Lower leg skin (tissue), 3 donors: ENCODE measurements around the gene POP4.

ENCODE experiments used
- CTCF ChIP-seq, 3 donors: fragments of 450-650 bp; IDR thresholded peaks; one replicate each; pipeline ENCODE4 v1.5.1; 2016; ENCODE audit warnings: antibody characterized with exemption in 3 of 3, mild to moderate bottlenecking in 3 of 3, moderate library complexity in 2 of 3
- POLR2A ChIP-seq, 2 donors: fragments of 450-650 bp; IDR thresholded peaks; one replicate each; pipeline ENCODE4 v1.6.1; 2016 to 2017; ENCODE audit warnings: antibody characterized with exemption in 2 of 2, mild to moderate bottlenecking in 1 of 2, moderate library complexity in 1 of 2

- no peak for TF ChIP-seq CTCF (IDR thresholded peaks at IDR 0.05)
- TF ChIP-seq POLR2A (IDR thresholded peaks at IDR 0.05), result no peak
Measured at GRCh38 chr19:29630655-29631054, 24.6 kb downstream of the POP4 start.
